Fibroblast of pulmonary artery (primary cell): ENCODE measurements around the gene MALAT1.
"Not testable (repeated sequence)": the region's sequence is repeated elsewhere in the genome, so short reads cannot be mapped to it uniquely, and the experiment has no call there.

Experiments
- DNase-seq: peaks from one replicate; pipeline ENCODE4 v3.0.0-alpha.2; 2010; ENCODE audit warnings: low read depth
- H3K4me3 ChIP-seq: replicated peaks from 2 replicates; pipeline ENCODE4 v1.5.1; 2011; ENCODE audit warnings: low read depth, mild to moderate bottlenecking, control low read depth, low read length, moderate library complexity
- TF ChIP-seq, protein P1 (sequence below): IDR thresholded peaks from 2 replicates; pipeline ENCODE4 v1.5.1; 2011; ENCODE audit warnings: mild to moderate bottlenecking, control low read depth, low read length, inconsistent platforms; ENCODE audit errors: missing control alignments

The MALAT1 gene

DNA sequence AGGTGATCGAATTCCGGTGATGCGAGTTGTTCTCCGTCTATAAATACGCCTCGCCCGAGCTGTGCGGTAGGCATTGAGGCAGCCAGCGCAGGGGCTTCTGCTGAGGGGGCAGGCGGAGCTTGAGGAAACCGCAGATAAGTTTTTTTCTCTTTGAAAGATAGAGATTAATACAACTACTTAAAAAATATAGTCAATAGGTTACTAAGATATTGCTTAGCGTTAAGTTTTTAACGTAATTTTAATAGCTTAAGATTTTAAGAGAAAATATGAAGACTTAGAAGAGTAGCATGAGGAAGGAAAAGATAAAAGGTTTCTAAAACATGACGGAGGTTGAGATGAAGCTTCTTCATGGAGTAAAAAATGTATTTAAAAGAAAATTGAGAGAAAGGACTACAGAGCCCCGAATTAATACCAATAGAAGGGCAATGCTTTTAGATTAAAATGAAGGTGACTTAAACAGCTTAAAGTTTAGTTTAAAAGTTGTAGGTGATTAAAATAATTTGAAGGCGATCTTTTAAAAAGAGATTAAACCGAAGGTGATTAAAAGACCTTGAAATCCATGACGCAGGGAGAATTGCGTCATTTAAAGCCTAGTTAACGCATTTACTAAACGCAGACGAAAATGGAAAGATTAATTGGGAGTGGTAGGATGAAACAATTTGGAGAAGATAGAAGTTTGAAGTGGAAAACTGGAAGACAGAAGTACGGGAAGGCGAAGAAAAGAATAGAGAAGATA is at the start of gene MALAT1:
TSS of gene MALAT1 (plus strand) at position 69 of the 736 bp plus-strand sequence.
- peak within 1 kb of the TSS; percentile 89 for H3K4me3 ChIP-seq
- DNase-seq: peak; percentile 97
- TF ChIP-seq, protein P1, sequence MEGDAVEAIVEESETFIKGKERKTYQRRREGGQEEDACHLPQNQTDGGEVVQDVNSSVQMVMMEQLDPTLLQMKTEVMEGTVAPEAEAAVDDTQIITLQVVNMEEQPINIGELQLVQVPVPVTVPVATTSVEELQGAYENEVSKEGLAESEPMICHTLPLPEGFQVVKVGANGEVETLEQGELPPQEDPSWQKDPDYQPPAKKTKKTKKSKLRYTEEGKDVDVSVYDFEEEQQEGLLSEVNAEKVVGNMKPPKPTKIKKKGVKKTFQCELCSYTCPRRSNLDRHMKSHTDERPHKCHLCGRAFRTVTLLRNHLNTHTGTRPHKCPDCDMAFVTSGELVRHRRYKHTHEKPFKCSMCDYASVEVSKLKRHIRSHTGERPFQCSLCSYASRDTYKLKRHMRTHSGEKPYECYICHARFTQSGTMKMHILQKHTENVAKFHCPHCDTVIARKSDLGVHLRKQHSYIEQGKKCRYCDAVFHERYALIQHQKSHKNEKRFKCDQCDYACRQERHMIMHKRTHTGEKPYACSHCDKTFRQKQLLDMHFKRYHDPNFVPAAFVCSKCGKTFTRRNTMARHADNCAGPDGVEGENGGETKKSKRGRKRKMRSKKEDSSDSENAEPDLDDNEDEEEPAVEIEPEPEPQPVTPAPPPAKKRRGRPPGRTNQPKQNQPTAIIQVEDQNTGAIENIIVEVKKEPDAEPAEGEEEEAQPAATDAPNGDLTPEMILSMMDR: no peak

DNA sequence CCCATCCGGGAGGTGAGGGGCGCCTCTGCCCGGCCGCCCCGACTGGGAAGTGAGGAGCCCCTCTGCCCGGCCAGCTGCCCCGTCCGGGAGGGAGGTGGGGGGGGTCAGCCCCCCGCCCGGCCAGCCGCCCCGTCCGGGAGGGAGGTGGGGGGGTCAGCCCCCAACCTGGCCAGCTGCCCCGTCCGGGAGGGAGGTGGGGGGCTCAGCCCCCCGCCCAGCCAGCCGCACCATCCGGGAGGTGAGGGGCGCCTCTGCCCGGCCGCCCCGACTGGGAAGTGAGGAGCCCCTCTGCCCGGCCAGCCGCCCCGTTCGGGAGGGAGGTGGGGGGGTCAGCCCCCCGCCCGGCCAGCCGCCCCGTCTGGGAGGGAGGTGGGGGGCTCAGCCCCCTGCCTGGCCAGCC is 47.5 kb upstream of the MALAT1 start:
- not testable (repeated sequence) for H3K4me3 ChIP-seq, DNase-seq

DNA sequence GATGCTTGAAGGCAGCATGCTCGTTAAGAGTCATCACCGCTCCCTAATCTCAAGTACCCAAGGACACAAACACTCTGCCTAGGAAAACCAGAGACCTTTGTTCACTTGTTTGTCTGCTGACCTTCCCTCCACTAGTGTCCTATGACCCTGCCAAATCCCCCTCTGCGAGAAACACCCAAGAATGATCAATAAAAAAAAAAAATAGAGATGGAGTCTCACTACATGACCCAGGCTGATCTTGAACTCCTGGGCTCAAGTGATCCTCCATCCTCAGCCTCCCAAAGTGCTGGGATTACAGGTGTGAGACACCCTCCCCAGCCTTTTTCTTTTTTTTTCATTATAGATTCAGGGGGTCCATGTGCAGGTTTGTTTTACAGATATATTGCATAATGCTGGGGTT is 46.6 kb upstream of the MALAT1 start:
- DNase-seq, H3K4me3 ChIP-seq: not testable (repeated sequence)

DNA sequence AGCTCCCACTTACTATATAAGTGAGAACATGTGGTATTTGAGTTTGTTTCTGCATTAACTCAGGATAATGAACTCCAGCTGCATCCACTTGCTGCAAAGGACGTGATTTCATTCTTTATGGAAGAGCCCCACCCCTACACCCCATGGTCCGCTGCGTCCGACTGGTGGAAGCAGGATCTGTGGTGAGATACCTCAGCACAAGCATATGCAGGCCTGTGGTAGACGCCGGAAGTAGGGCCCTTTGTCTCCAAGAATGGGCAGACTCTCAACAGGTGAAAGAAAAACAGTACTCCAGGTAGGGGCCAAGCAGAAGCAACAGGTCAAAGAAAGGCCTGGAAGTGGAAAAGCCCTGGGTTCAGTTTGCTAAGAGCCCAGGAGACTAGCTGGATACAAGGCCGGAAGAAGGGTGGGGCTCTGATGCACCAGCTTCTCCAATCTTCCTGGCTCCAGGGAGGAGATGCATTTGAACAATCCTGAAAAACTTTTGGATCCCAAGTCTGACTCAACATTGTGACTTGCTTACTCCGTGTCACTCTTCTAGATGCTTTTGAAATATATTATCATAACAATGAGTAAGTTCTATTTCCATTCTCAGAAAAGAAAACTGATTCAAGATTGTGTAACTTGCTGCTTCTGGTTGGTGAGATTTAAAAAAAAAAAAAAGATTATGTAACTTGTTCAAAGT is 45.9 kb upstream of the MALAT1 start:
- no peak overlapping the region for H3K4me3 ChIP-seq
- TF ChIP-seq, protein P1: no peak
- DNase-seq: peak; percentile 88

DNA sequence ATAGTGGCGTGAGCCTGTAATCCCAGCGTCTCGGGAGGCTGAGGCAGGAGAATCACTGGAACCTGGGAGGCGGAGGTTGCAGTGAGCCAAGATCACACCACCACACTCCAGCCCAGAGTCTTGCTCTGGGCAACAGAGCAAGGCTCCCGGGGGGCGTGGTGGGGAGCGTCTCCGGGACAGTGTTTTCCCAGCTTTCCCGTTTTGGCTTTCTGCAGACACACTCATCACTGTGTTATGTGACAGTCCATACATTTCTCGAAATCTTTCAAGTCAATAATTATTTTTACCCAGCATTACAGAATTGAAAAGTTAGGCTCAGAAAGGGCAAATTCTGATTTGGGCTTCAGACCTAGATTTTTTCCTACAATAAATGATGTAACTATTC is 44.5 kb upstream of the MALAT1 start:
- peak overlapping the region; percentile 63 for H3K4me3 ChIP-seq
- peak; percentile 43 for DNase-seq
- TF ChIP-seq, protein P1: no peak

DNA sequence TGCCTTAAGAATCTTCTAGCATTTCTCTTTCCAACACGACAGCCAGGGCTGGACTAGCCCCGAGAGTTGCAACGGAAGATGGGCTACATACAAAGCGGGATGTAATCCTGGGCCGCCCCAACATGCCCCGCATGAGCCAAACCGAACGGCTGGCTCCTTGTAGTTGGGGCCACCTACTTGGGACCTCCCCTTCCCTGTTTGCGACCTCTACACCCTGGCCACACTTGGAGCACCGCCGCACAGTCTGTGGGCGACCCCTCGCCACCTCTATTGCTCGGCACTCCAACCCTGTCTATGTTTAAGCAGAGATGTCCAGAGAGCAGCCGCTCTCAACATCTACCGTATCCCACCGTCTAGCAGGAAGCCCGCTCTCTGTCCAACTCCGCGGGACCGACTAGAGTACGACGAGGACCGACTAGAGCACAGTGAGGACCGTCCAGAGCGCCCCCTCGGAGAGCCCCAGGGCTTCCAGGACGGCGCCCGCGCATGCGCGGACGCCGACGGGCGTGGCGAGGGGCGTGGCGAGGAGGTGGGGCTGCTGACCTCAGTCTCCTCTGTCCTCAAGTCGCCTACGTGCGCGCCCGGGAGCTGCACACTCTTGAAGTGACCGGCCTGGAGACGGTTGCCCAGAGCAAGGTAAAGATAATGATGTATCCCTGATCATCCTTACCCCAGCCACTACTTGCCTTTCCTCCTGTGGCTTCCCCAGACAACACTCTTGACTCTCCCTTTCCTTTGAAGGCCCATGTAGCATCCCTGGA is 44.0 kb upstream of the MALAT1 start:
- H3K4me3 ChIP-seq: peak overlapping the region; percentile 63
- TF ChIP-seq, protein P1: no peak
- peak; percentile 83 for DNase-seq

DNA sequence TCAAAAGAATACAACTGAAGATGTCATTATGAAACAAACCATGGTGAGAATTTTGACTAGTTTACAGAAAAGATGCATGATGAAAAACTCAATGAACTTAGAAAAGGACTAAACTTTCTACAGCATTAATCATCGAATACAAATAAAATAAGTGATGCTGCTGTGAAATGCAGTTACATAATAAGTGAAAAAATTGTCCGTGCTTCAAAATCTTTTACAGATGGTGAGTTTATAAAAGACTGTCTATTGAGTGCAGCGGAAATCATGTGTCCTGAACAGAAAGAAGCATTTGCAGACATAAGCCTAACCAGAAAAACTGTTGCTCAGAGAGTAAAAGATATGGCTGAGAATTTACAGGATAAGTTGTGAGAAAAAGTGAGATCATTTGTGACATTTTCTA is 42.4 kb upstream of the MALAT1 start:
- DNase-seq: no peak
- no peak overlapping the region for H3K4me3 ChIP-seq
- TF ChIP-seq, protein P1: no peak
